CD14-positive monocyte (primary cell): Measurements from ENCODE around the gene BCR. TPM values are rescaled to one million over a fixed set of nuclear protein-coding genes. Genes with fewer than 3 reads are reported as not detected.

Experiments
- DNase-seq, 3 donors: peaks; one replicate each; pipeline ENCODE4 v3.0.0-alpha.2; 2011 to 2022
- H2AFZ ChIP-seq: 2 replicates; pipeline ENCODE4 v1.6.0; 2012; ENCODE audit warnings: mild to moderate bottlenecking, low read depth, low read length, inconsistent platforms; ENCODE audit not compliant: insufficient read depth, poor library complexity, severe bottlenecking
- H3K27ac ChIP-seq, 2 donors: 1 replicate in 1 of 2; 2 replicates in 1 of 2; pipeline ENCODE4 v1.5.1; 2012 to 2013; ENCODE audit warnings: low read length in 2 of 2, control low read depth in 1 of 2, inconsistent platforms in 1 of 2, low read depth in 1 of 2, mild to moderate bottlenecking in 1 of 2
- H3K27me3 ChIP-seq, 2 donors: one replicate each; pipeline versions ENCODE4 v1.6.0 to v1.6.1; 2011 to 2013; ENCODE audit warnings: low read length in 2 of 2; ENCODE audit not compliant: control insufficient read depth in 2 of 2, insufficient read depth in 2 of 2
- H3K36me3 ChIP-seq, 2 donors: replicated peaks in 1 of 2; 1 replicate in 1 of 2; 2 replicates in 1 of 2; pipeline versions ENCODE4 v1.5.1 to v1.6.1; 2012 to 2013; ENCODE audit warnings: low read length in 2 of 2, control low read depth in 1 of 2, inconsistent platforms in 1 of 2, mild to moderate bottlenecking in 1 of 2; ENCODE audit not compliant: insufficient read depth in 2 of 2, control insufficient read depth in 1 of 2
- H3K4me1 ChIP-seq, 2 donors: 1 replicate in 1 of 2; 2 replicates in 1 of 2; pipeline versions ENCODE4 v1.5.1 to v1.6.1; 2012 to 2013; ENCODE audit warnings: low read length in 2 of 2, control low read depth in 1 of 2, inconsistent platforms in 1 of 2, mild to moderate bottlenecking in 1 of 2, moderate library complexity in 1 of 2; ENCODE audit not compliant: insufficient read depth in 2 of 2, control insufficient read depth in 1 of 2
- H3K4me2 ChIP-seq: replicated peaks from 2 replicates; pipeline ENCODE3; 2012; ENCODE audit warnings: low read length, moderate library complexity, mild to moderate bottlenecking; ENCODE audit not compliant: poor library complexity, severe bottlenecking; ENCODE audit errors: extremely low read depth
- H3K4me3 ChIP-seq, 3 experiments: fragments of 200-600 bp in 1 of 3; sonication (generic) in 1 of 3; replicated peaks in 1 of 3; 1 replicate in 2 of 3; 2 replicates in 1 of 3; pipeline ENCODE4 v1.5.1; 2011 to 2013; ENCODE audit warnings: low read length in 3 of 3, mild to moderate bottlenecking in 3 of 3, control low read depth in 2 of 3, low read depth in 2 of 3, inconsistent platforms in 1 of 3, moderate library complexity in 1 of 3
- H3K79me2 ChIP-seq: 2 replicates; pipeline ENCODE4 v1.6.0; 2012; ENCODE audit warnings: mild to moderate bottlenecking, control low read depth, inconsistent platforms, low read length, moderate library complexity; ENCODE audit not compliant: insufficient read depth
- H3K9ac ChIP-seq: 2 replicates; pipeline ENCODE4 v1.6.0; 2017; ENCODE audit warnings: low read length, mild to moderate bottlenecking; ENCODE audit not compliant: insufficient read depth, poor library complexity, severe bottlenecking
- H3K9me3 ChIP-seq, 2 donors: replicated peaks in 1 of 2; 1 replicate in 1 of 2; 2 replicates in 1 of 2; pipeline versions ENCODE4 v1.5.1 to v1.6.1; 2012 to 2013; ENCODE audit warnings: low read length in 2 of 2, control low read depth in 1 of 2; ENCODE audit not compliant: control insufficient read depth in 1 of 2, insufficient read depth in 1 of 2
- H4K20me1 ChIP-seq: 2 replicates; pipeline ENCODE4 v1.6.0; 2012; ENCODE audit warnings: mild to moderate bottlenecking, low read length, control low read depth, moderate library complexity; ENCODE audit not compliant: insufficient read depth
- H3K27ac Mint-ChIP-seq, 7 donors: one replicate each; pipeline ENCODE4 v1.8.0; 2020; ENCODE audit warnings: mild to moderate bottlenecking in 7 of 7, mixed read lengths in 7 of 7, moderate library complexity in 6 of 7, inconsistent platforms in 2 of 7
- H3K27me3 Mint-ChIP-seq, 3 donors: one replicate each; pipeline ENCODE4 v1.8.0; 2021 to 2022; ENCODE audit warnings: low read depth in 3 of 3, mild to moderate bottlenecking in 3 of 3, mixed read lengths in 3 of 3, moderate library complexity in 3 of 3, inconsistent platforms in 1 of 3
- H3K36me3 Mint-ChIP-seq, 2 donors: one replicate each; pipeline ENCODE4 v1.8.0; 2020; ENCODE audit warnings: mixed read lengths in 2 of 2, inconsistent platforms in 1 of 2, mild to moderate bottlenecking in 1 of 2
- H3K4me1 Mint-ChIP-seq: one replicate; pipeline ENCODE4 v1.8.0; 2020; ENCODE audit warnings: mild to moderate bottlenecking, mixed read lengths
- H3K4me3 Mint-ChIP-seq, 2 donors: one replicate each; pipeline ENCODE4 v1.8.0; 2020; ENCODE audit warnings: mild to moderate bottlenecking in 2 of 2, mixed read lengths in 2 of 2, moderate library complexity in 1 of 2
- H3K9me3 Mint-ChIP-seq, 7 donors: one replicate each; pipeline ENCODE4 v1.8.0; 2020 to 2022; ENCODE audit warnings: mixed read lengths in 7 of 7, mild to moderate bottlenecking in 6 of 7, moderate library complexity in 6 of 7, inconsistent platforms in 2 of 7
- CTCF ChIP-seq: fragments of 200-600 bp; IDR thresholded peaks from one replicate; pipeline ENCODE4 v1.8.0; 2022; ENCODE audit warnings: antibody characterized with exemption, mild to moderate bottlenecking
- WGBS: methylation state at CpG from one replicate; pipeline ENCODE4 v1.1.5; 2013; ENCODE audit warnings: missing lambda C conversion rate; ENCODE audit not compliant: insufficient coverage; 5-methylcytosine and 5-hydroxymethylcytosine counted together
- intact Hi-C, 2 donors: fragments of 100-400 bp; cut with micrococcal nuclease; formaldehyde crosslinking; loops; one replicate each; pipeline versions ENCODE4 v1.15.0 to v1.15.1; 2023
- polyA plus RNA-seq, 3 donors: library from polyadenylated mRNA; depleted of rRNA in 1 of 3; unstranded in 2 of 3; stranded (reverse) in 1 of 3; fragments of 300-500 nt in 2 of 3; fragments of >200 nt in 1 of 3; fragmentation: Illumina TruSeq in 2 of 3; gene quantifications; 1 replicate in 2 of 3; 2 replicates in 1 of 3; pipeline ENCODE4 v1.2.3, GENCODE V29; 2012 to 2021

The BCR gene
- polyA plus RNA-seq, 3 donors, result 0.97 to 20.9 (median 0.97) TPM

- Histone ChIP-seq H3K79me2 (peaks cover 99% of the 10 kb centered on the region), H3K4me2 (peak overlapping the region; percentile 56), H3K36me3 (peaks cover 0 to 13% of the 10 kb centered on the region in 2 donors), H2AFZ (no peak overlapping the region), H3K27me3 (no peaks in the 10 kb centered on the region), H3K9ac (peak overlapping the region; percentile 23), H3K4me3 (peak overlapping the region in 1 of 3 experiments; percentile 38), H4K20me1 (peaks cover 24% of the 10 kb centered on the region), H3K27ac (peak overlapping the region; percentile 39 to 87), H3K9me3 (peaks cover 0 to 10% of the 10 kb centered on the region in 2 donors), H3K4me1 (peaks cover 70 to 71% of the 10 kb centered on the region in 2 donors)
- peak overlapping the region; percentile 76 to 91 (median 88) for H3K27ac Mint-ChIP-seq
- H3K9me3 Mint-ChIP-seq, result peaks cover 5 to 17% (median 13%) of the 10 kb centered on the region in 7 donors
- TF ChIP-seq CTCF, result no peak
- intact Hi-C loops, result no loop called here
- H3K4me3 Mint-ChIP-seq, result peak overlapping the region in 1 of 2 donors; percentile 63
- H3K4me1 Mint-ChIP-seq, result peaks cover 74% of the 10 kb centered on the region
- H3K27me3 Mint-ChIP-seq, result no peaks in the 10 kb centered on the region
- WGBS, result 17% methylated on average over 1 of the region's 8 CpGs
- H3K36me3 Mint-ChIP-seq, result peaks cover 20 to 23% of the 10 kb centered on the region in 2 donors
- peak in 2 of 3 donors; percentile 29 to 43 for DNase-seq
These were observed 45.6 kb downstream of the BCR start for GRCh38 chr22:23225724-23226496.

DNA sequence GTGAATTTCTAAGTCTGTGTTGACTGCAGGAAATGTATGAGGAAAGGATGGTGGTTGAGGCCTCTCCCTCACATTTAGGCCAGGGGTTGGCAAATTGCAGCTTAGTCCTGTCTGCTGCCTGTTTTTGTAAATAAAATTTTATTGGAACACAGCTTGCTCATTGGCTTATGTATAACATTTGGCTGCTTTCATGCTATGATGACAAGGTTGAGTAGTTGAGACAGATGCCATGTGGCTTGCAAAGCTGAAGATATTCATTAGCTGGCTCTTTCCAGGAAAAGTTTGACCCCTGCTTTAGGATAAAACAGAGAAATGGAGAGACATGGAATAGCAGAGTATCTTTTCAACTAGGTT is 46.2 kb downstream of the BCR start:
- no peak for TF ChIP-seq CTCF
- Histone ChIP-seq H3K27me3 (no peaks in the 10 kb centered on the region), H3K4me2 (peak overlapping the region; percentile 56), H2AFZ (no peak overlapping the region), H3K4me1 (peaks cover 64 to 65% of the 10 kb centered on the region in 2 donors), H4K20me1 (peaks cover 22% of the 10 kb centered on the region), H3K36me3 (peaks cover 0 to 13% of the 10 kb centered on the region in 2 donors), H3K79me2 (peaks cover 100% of the 10 kb centered on the region), H3K9me3 (peaks cover 0 to 10% of the 10 kb centered on the region in 2 donors), H3K27ac (peak overlapping the region; percentile 39 to 87), H3K4me3 (peak overlapping the region in 1 of 3 experiments; percentile 38), H3K9ac (peak overlapping the region; percentile 23)
- Mint-ChIP-seq H3K27me3 (no peaks in the 10 kb centered on the region), H3K27ac (peak overlapping the region; percentile 48 to 91 (median 88)), H3K36me3 (peaks cover 20 to 23% of the 10 kb centered on the region in 2 donors), H3K9me3 (peaks cover 5 to 17% (median 13%) of the 10 kb centered on the region in 7 donors), H3K4me3 (peak overlapping the region in 1 of 2 donors; percentile 63), H3K4me1 (peaks cover 68% of the 10 kb centered on the region)
- intact Hi-C loops, result no loop called here
- no peak for DNase-seq
